ENCODE measurements around the gene SRBD1.

SRBD1 gene

GRCh38 chr2:45353879-45354278, 257.2 kb downstream of the SRBD1 start:
- DNase-seq = no peak

- DNase-seq = no peak
Measured at GRCh38 chr2:45352506-45352905, 258.6 kb downstream of the SRBD1 start.

- DNase-seq = no peak
Measured at GRCh38 chr2:45345331-45346234, 265.5 kb downstream of the SRBD1 start.

GRCh38 chr2:45344502-45344901, 266.6 kb downstream of the SRBD1 start:
- DNase-seq = no peak

- DNase-seq = no peak
Measured at GRCh38 chr2:45344071-45344470, 267.0 kb downstream of the SRBD1 start.

- no peak for DNase-seq
Measured at GRCh38 chr2:45343251-45344017, 267.6 kb downstream of the SRBD1 start.

GRCh38 chr2:45340318-45340717, 270.7 kb downstream of the SRBD1 start:
- DNase-seq = no peak

- DNase-seq = no peak
Measured at GRCh38 chr2:45339253-45339652, 271.8 kb downstream of the SRBD1 start.
